Peyer's patch (tissue), 4 donors: Measurements from ENCODE around the gene MIEN1. TPM values are rescaled to one million over a fixed set of nuclear protein-coding genes. Genes with fewer than 3 reads are reported as not detected.
"Not testable (repeated sequence)": the region's sequence is repeated elsewhere in the genome, so short reads cannot be mapped to it uniquely, and the experiment has no call there.

Experiments used
- DNase-seq, 3 donors: peaks; one replicate each; pipeline ENCODE4 v3.0.0-alpha.2; 2017 to 2019
- H3K27ac ChIP-seq, 4 donors: fragments of 200-600 bp; sonication (generic); one replicate each; pipeline ENCODE4 v1.5.1; 2016 to 2019
- H3K27me3 ChIP-seq, 2 donors: fragments of 200-600 bp; sonication (generic); one replicate each; pipeline ENCODE4 v1.5.1; 2019
- H3K36me3 ChIP-seq, 3 donors: fragments of 200-600 bp; sonication (generic); one replicate each; pipeline ENCODE4 v1.5.1; 2016 to 2019
- H3K4me1 ChIP-seq, 4 donors: fragments of 200-600 bp; sonication (generic); one replicate each; pipeline ENCODE4 v1.5.1; 2016 to 2019
- H3K4me3 ChIP-seq, 4 donors: fragments of 200-600 bp; sonication (generic); 1 replicate in 3 of 4; 2 replicates in 1 of 4; pipeline ENCODE4 v1.5.1; 2016 to 2019; ENCODE audit warnings: mild to moderate bottlenecking in 1 of 4
- H3K9me3 ChIP-seq, 4 donors: fragments of 200-600 bp; sonication (generic); one replicate each; pipeline ENCODE4 v1.5.1; 2016 to 2019; ENCODE audit warnings: mild to moderate bottlenecking in 1 of 4
- POLR2A ChIP-seq, 2 donors: fragments of 450-650 bp; IDR thresholded peaks; one replicate each; pipeline ENCODE4 v1.5.1; 2017; ENCODE audit warnings: antibody characterized with exemption in 2 of 2, mild to moderate bottlenecking in 2 of 2, moderate library complexity in 2 of 2
- total RNA-seq, 4 donors: library from RNA; depleted of rRNA; stranded (reverse); fragments of >200 nt; gene quantifications; one replicate each; pipeline ENCODE4 v1.1.0, GENCODE V29; 2016
- TF ChIP-seq, protein P1 (sequence below), 6 experiments: fragments of 450-650 bp in 4 of 6; fragments of 200-600 bp in 2 of 6; sonication (generic) in 1 of 6; IDR thresholded peaks; one replicate each; pipeline ENCODE4 v1.5.1; 2017 to 2019; ENCODE audit warnings: antibody characterized with exemption in 6 of 6, mild to moderate bottlenecking in 3 of 6, moderate library complexity in 1 of 6

Gene MIEN1
- total RNA-seq, 4 donors from 2014 or later: 44.6 to 74.9 (median 57.9) TPM

DNA sequence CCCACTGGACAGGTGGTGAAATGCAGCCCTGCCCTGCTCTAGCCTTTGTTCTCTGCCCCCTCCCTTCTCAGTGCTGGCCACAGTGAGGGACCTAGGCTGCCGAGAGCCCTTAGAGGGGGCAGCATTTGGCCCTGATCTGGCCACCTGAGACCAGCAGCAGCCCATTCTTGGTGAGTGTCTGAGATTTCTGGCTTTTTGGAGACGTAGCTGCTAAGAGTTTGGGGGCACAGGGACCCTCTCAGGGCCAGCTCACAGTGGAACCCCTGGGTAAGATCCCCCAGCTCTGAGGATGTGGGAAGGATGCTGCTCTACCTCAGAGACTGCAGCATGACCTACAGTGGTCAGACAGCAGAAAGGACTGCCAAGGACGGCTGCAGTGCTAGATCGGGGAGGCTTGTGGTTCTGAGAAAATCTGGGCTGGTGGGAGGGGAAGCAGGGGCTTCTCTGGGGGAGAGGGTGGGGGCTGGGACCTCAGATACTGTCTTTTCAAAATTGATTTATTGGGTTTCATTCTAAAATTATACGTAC, 20.7 kb upstream of the MIEN1 start:
- Histone ChIP-seq H3K4me1 (peaks cover 0 to 26% (median 14%) of the 10 kb centered on the region in 4 donors), H3K9me3 (no peaks in the 10 kb centered on the region), H3K4me3 (no peak overlapping the region), H3K27me3 (no peaks in the 10 kb centered on the region), H3K27ac (no peak overlapping the region), H3K36me3 (peaks cover 0 to 3% (median 0%) of the 10 kb centered on the region in 3 donors)
- peak in 1 of 3 donors; percentile 15 for DNase-seq
- TF ChIP-seq POLR2A (IDR thresholded peaks at IDR 0.05): no peak
- TF ChIP-seq, protein P1, sequence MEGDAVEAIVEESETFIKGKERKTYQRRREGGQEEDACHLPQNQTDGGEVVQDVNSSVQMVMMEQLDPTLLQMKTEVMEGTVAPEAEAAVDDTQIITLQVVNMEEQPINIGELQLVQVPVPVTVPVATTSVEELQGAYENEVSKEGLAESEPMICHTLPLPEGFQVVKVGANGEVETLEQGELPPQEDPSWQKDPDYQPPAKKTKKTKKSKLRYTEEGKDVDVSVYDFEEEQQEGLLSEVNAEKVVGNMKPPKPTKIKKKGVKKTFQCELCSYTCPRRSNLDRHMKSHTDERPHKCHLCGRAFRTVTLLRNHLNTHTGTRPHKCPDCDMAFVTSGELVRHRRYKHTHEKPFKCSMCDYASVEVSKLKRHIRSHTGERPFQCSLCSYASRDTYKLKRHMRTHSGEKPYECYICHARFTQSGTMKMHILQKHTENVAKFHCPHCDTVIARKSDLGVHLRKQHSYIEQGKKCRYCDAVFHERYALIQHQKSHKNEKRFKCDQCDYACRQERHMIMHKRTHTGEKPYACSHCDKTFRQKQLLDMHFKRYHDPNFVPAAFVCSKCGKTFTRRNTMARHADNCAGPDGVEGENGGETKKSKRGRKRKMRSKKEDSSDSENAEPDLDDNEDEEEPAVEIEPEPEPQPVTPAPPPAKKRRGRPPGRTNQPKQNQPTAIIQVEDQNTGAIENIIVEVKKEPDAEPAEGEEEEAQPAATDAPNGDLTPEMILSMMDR (IDR thresholded peaks at IDR 0.05): no peak

DNA sequence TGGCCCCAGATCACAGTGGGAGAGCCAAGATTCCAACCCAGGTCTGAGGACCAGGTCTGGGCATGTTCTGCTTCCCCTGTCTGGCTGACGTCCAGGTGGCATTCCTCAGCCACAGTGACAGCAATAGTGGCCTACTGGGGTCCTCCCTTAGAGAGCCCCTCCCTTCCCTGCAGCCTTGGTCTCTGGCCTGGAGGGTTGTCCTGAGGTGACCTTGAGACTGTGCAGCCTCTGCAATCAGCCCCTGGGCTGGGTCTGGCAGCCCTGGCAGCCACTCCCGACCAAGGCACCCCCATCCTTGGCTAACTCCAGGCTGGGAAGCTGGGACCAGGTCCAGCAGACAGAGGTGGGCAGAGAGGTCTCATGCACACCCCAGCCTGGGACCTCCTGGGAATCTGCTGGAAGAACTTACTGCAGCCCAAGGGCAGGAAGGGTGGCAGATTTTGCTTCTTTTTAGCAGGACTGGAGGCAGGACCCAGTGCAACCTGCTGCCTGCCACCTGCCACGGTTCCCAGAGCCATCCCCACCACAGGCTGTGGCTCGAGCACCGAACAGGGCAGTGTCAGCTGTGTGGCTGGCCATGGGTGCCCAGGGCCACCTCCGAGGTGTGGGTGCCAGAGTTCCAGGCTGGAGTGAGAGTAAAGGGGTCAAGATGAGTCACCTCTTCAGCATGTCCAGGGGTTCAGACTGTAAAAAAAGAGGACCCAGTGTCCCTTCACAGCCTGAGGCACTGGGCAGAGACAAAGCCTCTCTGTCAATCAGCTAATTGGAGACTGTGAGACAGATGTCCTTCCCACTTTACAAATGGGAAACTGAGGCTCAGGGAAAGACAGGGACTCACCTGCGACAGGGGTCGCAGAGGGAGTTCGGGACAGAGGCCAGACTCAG, 20.0 kb upstream of the MIEN1 start:
- Histone ChIP-seq H3K27me3 (no peaks in the 10 kb centered on the region), H3K27ac (no peak overlapping the region), H3K4me1 (peaks cover 0 to 20% (median 13%) of the 10 kb centered on the region in 4 donors), H3K4me3 (no peak overlapping the region), H3K36me3 (peaks cover 0 to 10% (median 0%) of the 10 kb centered on the region in 3 donors), H3K9me3 (no peaks in the 10 kb centered on the region)
- TF ChIP-seq POLR2A (IDR thresholded peaks at IDR 0.05): no peak
- TF ChIP-seq, protein P1 (IDR thresholded peaks at IDR 0.05): no peak
- no peak for DNase-seq

DNA sequence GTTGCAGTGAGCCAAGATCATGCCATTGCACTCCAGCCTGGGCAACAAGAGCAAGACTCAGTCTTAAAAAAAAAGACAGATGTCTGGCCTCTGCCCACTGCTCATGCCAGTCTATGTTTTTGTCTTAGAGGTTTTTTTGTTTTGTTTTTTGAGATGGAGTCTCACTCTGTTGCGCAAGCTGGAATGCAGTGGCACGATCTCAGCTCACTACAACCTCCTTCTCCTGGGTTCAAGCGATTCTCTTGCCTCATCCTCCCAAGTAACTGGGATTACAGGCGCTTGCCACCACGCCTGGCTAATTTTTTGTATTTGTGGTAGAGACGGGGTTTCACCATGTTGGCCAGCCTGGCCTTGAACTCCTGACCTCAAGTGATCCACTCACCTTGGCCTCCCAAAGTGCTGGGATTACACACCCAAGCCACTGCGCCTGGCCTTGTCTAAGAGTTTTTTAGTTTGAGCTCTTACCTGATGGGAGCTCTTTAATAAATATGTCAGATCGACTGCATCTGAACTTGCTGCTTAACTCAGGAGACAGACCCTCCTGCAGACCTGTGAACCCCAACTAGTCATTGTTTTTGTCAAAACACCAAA, 18.2 kb upstream of the MIEN1 start:
- Histone ChIP-seq H3K36me3 (peaks cover 0 to 28% (median 0%) of the 10 kb centered on the region in 3 donors), H3K4me1 (peaks cover 0 to 15% (median 6%) of the 10 kb centered on the region in 4 donors)
- not testable (repeated sequence) for H3K27ac ChIP-seq, H3K4me3 ChIP-seq, H3K9me3 ChIP-seq, H3K27me3 ChIP-seq
- DNase-seq: peak in 1 of 3 donors; percentile 5

DNA sequence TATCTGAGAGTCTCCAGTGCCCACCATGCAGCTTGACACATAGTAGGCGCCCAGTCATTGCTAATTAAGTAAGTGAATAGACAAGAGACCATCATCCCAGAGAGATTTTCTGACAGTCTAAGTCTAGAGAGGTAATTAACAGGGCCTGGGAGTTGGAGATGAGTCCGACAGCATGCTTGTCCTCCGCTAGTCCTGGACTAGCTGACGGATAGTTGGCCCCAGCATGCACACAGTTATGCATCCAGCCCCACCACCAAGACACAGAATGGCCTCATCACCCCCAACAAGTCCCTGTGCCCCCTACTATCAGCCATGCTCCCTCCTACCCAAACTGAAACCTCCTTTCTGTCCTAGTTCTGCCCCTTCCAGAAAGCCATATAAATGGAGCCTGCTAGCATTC, 17.4 kb upstream of the MIEN1 start:
- Histone ChIP-seq H3K27me3 (no peaks in the 10 kb centered on the region), H3K27ac (no peak overlapping the region), H3K36me3 (peaks cover 0 to 36% (median 0%) of the 10 kb centered on the region in 3 donors), H3K4me3 (no peak overlapping the region), H3K9me3 (no peaks in the 10 kb centered on the region), H3K4me1 (peaks cover 0 to 8% (median 0%) of the 10 kb centered on the region in 4 donors)
- no peak for TF ChIP-seq POLR2A (IDR thresholded peaks at IDR 0.05)
- TF ChIP-seq, protein P1 (IDR thresholded peaks at IDR 0.05): no peak
- no peak for DNase-seq

DNA sequence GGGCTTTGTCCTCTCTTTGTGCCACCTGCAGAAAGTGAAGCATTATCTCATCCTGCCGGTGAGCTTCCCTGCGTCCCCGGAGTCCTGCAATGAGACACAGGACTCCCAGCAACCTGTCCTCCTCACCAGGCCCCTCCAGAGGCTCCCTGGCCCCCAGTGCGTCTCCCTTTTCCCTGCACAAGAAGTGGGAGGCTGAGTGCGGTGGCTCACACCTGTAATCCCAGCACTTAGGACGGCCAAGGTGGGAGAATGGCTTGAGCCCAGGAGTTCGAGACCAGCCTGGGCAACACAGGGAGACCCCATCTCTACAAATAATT, 15.8 kb upstream of the MIEN1 start:
- Histone ChIP-seq H3K27ac (no peak overlapping the region), H3K4me3 (no peak overlapping the region), H3K9me3 (no peaks in the 10 kb centered on the region), H3K36me3 (peaks cover 0 to 43% (median 0%) of the 10 kb centered on the region in 3 donors), H3K27me3 (no peaks in the 10 kb centered on the region), H3K4me1 (peaks cover 0 to 12% (median 0%) of the 10 kb centered on the region in 4 donors)
- TF ChIP-seq, protein P1 (IDR thresholded peaks at IDR 0.05): no peak
- no peak for TF ChIP-seq POLR2A (IDR thresholded peaks at IDR 0.05)
- DNase-seq: peak in 1 of 3 donors; percentile 34
